OCI-LY1 (cell line): ENCODE results near the gene GRID2IP.

ENCODE experiments used
- H2AFZ ChIP-seq: fragments of 200-600 bp; sonication (generic), shearing (Covaris generic); 2 replicates; pipeline ENCODE4 v1.6.0; 2014; ENCODE audit warnings: antibody characterized with exemption, mild to moderate bottlenecking, low read length
- H3F3A ChIP-seq: fragments of 200-600 bp; sonication (generic), shearing (Covaris generic); 2 replicates; pipeline ENCODE4 v1.6.0; 2014; ENCODE audit warnings: mild to moderate bottlenecking, antibody characterized with exemption, low read length, moderate library complexity; ENCODE audit not compliant: insufficient read depth
- H3K27ac ChIP-seq: fragments of 200-600 bp; sonication (generic); 2 replicates; pipeline ENCODE4 v1.5.1; 2014; ENCODE audit warnings: low read length, mixed run types, mild to moderate bottlenecking, low read depth; ENCODE audit not compliant: poor library complexity, severe bottlenecking
- H3K27me3 ChIP-seq: fragments of 200-600 bp; sonication (generic); 2 replicates; pipeline ENCODE4 v1.6.0; 2014; ENCODE audit warnings: antibody characterized with exemption, mild to moderate bottlenecking, low read length, moderate library complexity; ENCODE audit not compliant: insufficient read depth
- H3K36me3 ChIP-seq: fragments of 200-600 bp; sonication (generic); 2 replicates; pipeline ENCODE4 v1.6.1; 2014; ENCODE audit warnings: mild to moderate bottlenecking, antibody characterized with exemption, low read length, moderate library complexity, mixed read lengths; ENCODE audit not compliant: insufficient read depth
- H3K4me1 ChIP-seq: fragments of 200-600 bp; sonication (generic); 2 replicates; pipeline ENCODE4 v1.5.1; 2014; ENCODE audit warnings: mild to moderate bottlenecking, low read length, moderate library complexity; ENCODE audit not compliant: insufficient read depth, severe bottlenecking
- H3K4me2 ChIP-seq: fragments of 200-600 bp; sonication (generic), shearing (Covaris generic); 2 replicates; pipeline ENCODE4 v1.6.1; 2014; ENCODE audit warnings: low read length
- H3K4me3 ChIP-seq: fragments of 200-600 bp; sonication (generic); 2 replicates; pipeline ENCODE4 v1.5.1; 2014; ENCODE audit warnings: low read length, low read depth, mild to moderate bottlenecking, mixed read lengths; ENCODE audit not compliant: poor library complexity, severe bottlenecking
- H3K79me2 ChIP-seq: fragments of 200-600 bp; shearing (Covaris generic); 2 replicates; pipeline ENCODE4 v1.6.1; 2016; ENCODE audit warnings: mixed run types, low read length, mixed read lengths; ENCODE audit not compliant: insufficient read depth
- H3K9ac ChIP-seq: fragments of 200-600 bp; sonication (generic), shearing (Covaris generic); 2 replicates; pipeline ENCODE4 v1.6.1; 2014; ENCODE audit warnings: mild to moderate bottlenecking, low read length, mixed read lengths
- H3K9me2 ChIP-seq: fragments of 200-600 bp; sonication (generic), shearing (Covaris generic); 2 replicates; pipeline ENCODE4 v1.6.1; 2014; ENCODE audit warnings: low read depth, mild to moderate bottlenecking, low read length, mixed read lengths
- H3K9me3 ChIP-seq: fragments of 200-600 bp; shearing (Covaris generic); 2 replicates; pipeline ENCODE4 v1.6.1; 2014; ENCODE audit warnings: low read length, mixed read lengths
- H4K20me1 ChIP-seq: fragments of 200-600 bp; sonication (generic), shearing (Covaris generic); 2 replicates; pipeline ENCODE4 v1.6.0; 2016; ENCODE audit warnings: mild to moderate bottlenecking, low read length; ENCODE audit not compliant: insufficient read depth
- EZH2 ChIP-seq: fragments of 200-600 bp; sonication (generic), shearing (Covaris generic); IDR thresholded peaks from 2 replicates; pipeline ENCODE4 v1.8.0; 2017; ENCODE audit warnings: borderline replicate concordance, mixed run types, mild to moderate bottlenecking, antibody characterized with exemption, low read length, moderate library complexity, mixed read lengths
- TF ChIP-seq, protein P1 (sequence below): fragments of 200-600 bp; sonication (generic), shearing (Covaris generic); IDR thresholded peaks from 2 replicates; pipeline ENCODE4 v1.5.1; 2017; ENCODE audit warnings: mild to moderate bottlenecking, antibody characterized with exemption, low read length, moderate library complexity, mixed read lengths

The GRID2IP gene

DNA sequence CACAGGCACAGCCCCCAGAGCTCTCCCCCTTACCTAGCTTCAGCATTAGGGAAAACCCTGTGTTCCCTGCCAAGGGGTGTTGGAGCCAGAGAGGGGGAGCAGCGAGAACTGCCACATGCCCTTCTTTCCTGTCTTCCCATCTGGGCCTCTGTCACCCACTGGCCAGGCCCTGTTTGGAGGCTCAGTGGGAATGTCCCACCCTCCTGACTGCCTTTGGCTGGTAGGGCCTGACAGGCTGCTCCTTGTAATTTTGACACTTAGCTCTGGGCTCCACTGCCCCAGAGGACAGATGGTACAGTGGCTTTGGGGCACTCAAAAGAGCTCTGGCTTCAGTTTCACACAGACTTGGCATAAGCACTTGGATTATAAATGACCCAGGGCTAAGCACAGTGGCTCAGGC is 50.6 kb downstream of the GRID2IP start:
- no peaks in the 10 kb centered on the region for H4K20me1 ChIP-seq
- no peaks in the 10 kb centered on the region for H3K79me2 ChIP-seq
- H3K4me1 ChIP-seq: peaks cover 8% of the 10 kb centered on the region
- H3K9ac ChIP-seq: no peak overlapping the region
- no peak overlapping the region for H3K4me2 ChIP-seq
- TF ChIP-seq, protein P1, sequence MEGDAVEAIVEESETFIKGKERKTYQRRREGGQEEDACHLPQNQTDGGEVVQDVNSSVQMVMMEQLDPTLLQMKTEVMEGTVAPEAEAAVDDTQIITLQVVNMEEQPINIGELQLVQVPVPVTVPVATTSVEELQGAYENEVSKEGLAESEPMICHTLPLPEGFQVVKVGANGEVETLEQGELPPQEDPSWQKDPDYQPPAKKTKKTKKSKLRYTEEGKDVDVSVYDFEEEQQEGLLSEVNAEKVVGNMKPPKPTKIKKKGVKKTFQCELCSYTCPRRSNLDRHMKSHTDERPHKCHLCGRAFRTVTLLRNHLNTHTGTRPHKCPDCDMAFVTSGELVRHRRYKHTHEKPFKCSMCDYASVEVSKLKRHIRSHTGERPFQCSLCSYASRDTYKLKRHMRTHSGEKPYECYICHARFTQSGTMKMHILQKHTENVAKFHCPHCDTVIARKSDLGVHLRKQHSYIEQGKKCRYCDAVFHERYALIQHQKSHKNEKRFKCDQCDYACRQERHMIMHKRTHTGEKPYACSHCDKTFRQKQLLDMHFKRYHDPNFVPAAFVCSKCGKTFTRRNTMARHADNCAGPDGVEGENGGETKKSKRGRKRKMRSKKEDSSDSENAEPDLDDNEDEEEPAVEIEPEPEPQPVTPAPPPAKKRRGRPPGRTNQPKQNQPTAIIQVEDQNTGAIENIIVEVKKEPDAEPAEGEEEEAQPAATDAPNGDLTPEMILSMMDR: no peak
- no peak for TF ChIP-seq EZH2
- H3F3A ChIP-seq: no peaks in the 10 kb centered on the region
- H3K27ac ChIP-seq: no peak overlapping the region
- no peak overlapping the region for H3K4me3 ChIP-seq
- no peaks in the 10 kb centered on the region for H3K9me3 ChIP-seq
- no peaks in the 10 kb centered on the region for H3K9me2 ChIP-seq
- H3K27me3 ChIP-seq: no peaks in the 10 kb centered on the region; the same call in 1 of the 2 replicates
- no peak overlapping the region for H2AFZ ChIP-seq
- no peaks in the 10 kb centered on the region for H3K36me3 ChIP-seq

DNA sequence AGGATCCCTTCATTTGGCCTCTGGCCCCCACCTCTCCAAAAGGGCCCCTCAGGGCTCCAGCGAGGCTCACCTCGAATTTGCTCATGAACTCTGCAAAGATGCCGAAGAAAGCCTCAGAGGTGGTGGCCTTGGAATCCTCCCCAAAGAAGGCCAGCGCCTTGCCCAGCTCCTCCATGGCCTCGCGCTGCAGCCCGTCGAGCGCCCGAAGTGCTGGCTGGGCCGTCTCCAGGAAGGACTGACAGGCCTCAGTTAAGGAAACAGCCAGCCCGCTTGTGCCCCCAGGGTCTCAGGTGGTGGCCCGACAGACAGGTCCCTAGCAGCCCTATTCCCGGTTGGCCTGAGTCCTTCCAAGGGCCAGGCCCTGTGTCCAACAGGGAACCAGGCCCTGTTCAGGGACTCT is 53.3 kb downstream of the GRID2IP start:
- no peaks in the 10 kb centered on the region for H3K4me1 ChIP-seq
- TF ChIP-seq, protein P1: no peak
- TF ChIP-seq EZH2: no peak
- H3K9ac ChIP-seq: no peak overlapping the region

DNA sequence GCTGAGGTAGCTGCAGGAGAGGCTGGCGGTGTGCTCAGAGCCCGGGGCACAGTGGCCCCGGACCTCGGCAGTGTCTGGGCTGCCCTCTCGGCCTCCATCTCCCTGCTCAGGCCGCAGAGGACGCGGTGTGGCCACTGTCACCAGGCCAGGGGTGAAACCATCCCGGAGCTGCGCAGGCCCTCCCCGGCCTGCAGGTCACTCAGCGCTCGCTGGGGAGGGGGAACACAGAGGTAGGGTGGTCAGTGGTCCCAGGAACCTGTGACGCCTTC is 53.7 kb downstream of the GRID2IP start:
- Histone ChIP-seq H3K9ac (no peak overlapping the region), H3K79me2 (no peaks in the 10 kb centered on the region), H3F3A (no peaks in the 10 kb centered on the region), H3K4me2 (no peak overlapping the region), H3K27me3 (no peaks in the 10 kb centered on the region; the same call in 1 of the 2 replicates), H4K20me1 (no peaks in the 10 kb centered on the region), H3K27ac (no peak overlapping the region), H3K4me1 (no peaks in the 10 kb centered on the region), H3K4me3 (no peak overlapping the region), H3K9me2 (no peaks in the 10 kb centered on the region), H3K9me3 (no peaks in the 10 kb centered on the region), H3K36me3 (no peaks in the 10 kb centered on the region), H2AFZ (no peak overlapping the region)
- no peak for TF ChIP-seq EZH2
- TF ChIP-seq, protein P1: no peak

More for the DNA sequence above, 53.3 kb downstream of the GRID2IP start:
- H3K27me3 ChIP-seq: no peaks in the 10 kb centered on the region; the same call in 1 of the 2 replicates
- no peaks in the 10 kb centered on the region for H4K20me1 ChIP-seq
- no peak overlapping the region for H2AFZ ChIP-seq
- H3K36me3 ChIP-seq: no peaks in the 10 kb centered on the region
- no peak overlapping the region for H3K4me3 ChIP-seq
- H3F3A ChIP-seq: no peaks in the 10 kb centered on the region
- no peak overlapping the region for H3K4me2 ChIP-seq
- no peaks in the 10 kb centered on the region for H3K9me2 ChIP-seq
- H3K79me2 ChIP-seq: no peaks in the 10 kb centered on the region
- H3K27ac ChIP-seq: no peak overlapping the region
- H3K9me3 ChIP-seq: no peaks in the 10 kb centered on the region
